GM21528 (cell line): ENCODE measurements around the gene NUDT6.
A peak's percentile ranks its signal among the peaks of the same experiment; 100 is the strongest.
"Not testable (repeated sequence)": the region's sequence is repeated elsewhere in the genome, so short reads cannot be mapped to it uniquely, and the experiment has no call there.

Experiments
- ATAC-seq: cut with Tn5 transposase; IDR thresholded peaks from one replicate; pipeline ENCODE4 v1.9.1; 2021; ENCODE audit warnings: mild to moderate bottlenecking, moderate library complexity; ENCODE audit not compliant: unreplicated experiment, low FRiP score

The NUDT6 gene, protein sequence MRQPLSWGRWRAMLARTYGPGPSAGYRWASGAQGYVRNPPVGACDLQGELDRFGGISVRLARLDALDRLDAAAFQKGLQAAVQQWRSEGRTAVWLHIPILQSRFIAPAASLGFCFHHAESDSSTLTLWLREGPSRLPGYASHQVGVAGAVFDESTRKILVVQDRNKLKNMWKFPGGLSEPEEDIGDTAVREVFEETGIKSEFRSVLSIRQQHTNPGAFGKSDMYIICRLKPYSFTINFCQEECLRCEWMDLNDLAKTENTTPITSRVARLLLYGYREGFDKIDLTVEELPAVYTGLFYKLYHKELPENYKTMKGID

DNA sequence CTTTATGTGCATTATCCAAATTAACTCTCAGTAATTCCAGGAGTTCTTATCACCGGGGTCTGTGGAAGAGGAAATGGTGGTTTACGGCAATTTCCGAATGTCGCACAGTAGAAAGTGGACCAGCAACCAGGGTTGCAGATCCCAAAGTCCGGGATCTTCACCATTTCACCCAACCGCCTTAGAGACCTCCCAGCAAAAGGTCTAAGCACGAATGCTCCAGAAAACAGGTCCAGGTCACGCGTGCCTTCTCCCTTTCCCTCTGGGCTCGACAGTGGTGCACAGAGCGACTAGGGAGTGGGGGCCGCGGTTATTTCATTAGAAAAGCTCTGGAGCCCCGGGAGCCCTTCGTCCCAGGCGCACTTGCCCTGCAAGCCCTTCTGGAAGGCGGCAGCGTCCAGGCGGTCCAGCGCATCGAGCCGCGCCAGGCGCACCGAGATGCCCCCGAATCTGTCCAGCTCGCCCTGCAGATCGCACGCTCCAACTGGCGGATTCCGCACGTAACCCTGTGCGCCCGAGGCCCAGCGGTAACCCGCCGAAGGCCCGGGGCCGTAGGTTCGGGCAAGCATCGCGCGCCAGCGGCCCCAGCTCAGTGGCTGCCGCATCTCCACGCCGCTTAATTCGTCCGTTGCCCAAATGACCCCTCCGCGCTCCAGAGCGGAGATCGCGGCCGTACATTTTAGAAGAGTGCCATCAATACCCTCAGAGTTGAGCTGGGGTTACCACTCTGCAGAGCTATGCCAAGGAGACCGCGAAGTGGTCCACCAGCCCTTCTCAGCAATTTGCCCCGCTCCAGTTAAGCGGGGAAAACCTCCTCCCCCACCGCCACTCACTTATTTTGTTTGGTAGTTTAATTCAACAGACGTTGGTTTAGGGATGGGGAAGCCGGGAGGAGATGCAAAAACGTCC is at the start of gene NUDT6:
Gene NUDT6 (minus strand): TSS at position 627 of the 906 bp plus-strand sequence. CDS start 25 bp downstream, at position 602.
- ATAC-seq: peak; percentile 79

DNA sequence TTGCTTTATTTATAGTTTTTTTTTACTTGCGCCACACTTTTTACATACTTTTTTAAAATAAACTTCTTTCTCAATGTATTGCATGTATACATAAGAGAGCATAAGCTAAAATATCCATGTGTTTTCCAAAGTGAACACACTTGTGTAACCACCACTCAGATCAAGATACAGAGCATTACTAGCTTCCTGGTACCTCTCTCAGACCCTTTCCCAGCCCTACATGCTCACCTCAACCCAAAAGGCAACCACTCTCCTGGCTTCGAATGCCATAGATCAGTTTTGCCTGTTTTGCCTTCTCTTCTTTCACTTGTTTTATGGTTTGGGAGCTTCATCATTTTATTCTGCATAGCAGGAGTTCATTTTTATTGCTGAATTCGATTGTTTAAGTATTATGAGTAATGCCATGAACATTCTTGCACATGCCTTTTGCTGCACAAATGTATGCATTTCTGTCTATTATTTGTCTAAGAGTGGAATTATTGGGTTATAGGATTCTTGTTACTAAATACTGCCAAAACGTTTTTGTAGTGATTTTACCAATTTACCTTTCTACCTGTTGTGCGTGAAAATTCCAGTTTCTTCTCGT is 45.9 kb upstream of the NUDT6 start:
- ATAC-seq: no peak

DNA sequence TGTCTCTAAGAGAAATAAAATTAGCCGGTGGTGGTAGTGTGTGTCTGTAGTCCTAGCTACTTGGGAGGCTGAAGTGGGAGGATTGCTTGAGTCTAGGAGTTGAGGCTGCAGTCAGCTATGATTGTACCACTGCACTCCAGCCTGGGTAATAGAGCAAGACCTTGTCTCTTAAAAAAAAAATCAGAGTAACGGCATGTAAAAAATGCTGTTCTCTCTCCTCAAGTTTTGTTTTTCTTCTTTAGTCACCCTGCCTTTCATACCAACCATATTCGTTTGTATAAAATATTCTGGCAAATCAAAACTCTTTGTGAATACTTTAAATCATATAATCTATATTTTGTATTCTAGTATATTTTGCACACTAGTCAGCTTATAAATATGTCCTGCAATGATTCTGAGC is 44.8 kb upstream of the NUDT6 start:
- ATAC-seq: no peak

DNA sequence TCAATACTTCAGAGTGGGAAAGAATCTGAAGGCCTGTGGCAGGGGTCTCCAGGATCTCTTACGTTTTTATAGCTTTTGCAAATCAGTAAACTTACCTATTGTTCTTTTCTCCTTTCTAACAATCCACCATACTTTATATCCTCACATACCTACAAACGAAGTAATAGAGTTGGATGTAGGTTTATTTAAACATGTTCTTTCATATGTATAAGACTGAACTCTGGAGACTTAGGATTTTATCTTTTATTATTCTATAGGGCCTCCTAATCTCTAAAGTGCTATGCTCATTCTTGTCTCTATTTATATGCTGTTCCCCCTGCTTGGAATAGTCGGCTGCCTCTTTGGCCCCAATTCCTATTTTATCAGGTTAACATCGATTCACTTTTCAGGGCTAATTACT is 43.8 kb upstream of the NUDT6 start:
- no peak for ATAC-seq

DNA sequence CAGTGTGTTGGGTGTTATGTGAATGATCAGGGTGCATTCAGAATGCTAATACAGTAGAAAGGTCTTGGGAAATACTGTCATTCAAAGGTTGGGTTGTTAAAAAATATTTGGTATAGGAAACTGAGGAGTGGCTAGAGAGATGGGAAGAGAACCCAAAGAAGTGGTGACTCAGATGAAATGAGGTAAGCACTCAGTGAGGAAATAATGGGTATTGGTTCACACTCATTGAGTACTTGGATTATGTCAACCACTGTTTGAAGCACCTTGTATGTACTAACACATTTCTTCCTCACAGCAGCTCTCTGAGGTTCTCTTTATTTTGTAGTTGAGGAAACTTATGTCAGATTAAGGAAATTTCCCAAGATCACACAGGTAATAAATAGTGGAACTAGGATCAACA is 40.8 kb upstream of the NUDT6 start:
- ATAC-seq: no peak

DNA sequence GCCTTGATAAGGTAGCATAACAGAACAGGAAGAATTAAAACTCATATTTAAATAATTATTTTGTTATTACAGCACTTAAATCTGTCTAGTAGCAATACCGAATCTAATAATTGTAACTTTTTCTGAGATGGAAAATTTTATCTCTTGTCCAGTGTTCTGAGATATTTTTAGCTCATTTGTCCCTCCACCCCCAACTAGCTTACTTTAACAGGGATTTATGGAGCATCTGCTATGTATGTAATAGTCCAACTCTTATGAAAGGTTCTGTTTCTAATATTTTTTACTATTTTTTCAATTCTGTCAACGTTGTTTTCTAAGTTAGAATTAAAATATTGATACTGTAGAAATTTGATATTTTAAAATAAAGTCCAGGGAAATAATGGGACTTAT is 38.2 kb upstream of the NUDT6 start:
- no peak for ATAC-seq

DNA sequence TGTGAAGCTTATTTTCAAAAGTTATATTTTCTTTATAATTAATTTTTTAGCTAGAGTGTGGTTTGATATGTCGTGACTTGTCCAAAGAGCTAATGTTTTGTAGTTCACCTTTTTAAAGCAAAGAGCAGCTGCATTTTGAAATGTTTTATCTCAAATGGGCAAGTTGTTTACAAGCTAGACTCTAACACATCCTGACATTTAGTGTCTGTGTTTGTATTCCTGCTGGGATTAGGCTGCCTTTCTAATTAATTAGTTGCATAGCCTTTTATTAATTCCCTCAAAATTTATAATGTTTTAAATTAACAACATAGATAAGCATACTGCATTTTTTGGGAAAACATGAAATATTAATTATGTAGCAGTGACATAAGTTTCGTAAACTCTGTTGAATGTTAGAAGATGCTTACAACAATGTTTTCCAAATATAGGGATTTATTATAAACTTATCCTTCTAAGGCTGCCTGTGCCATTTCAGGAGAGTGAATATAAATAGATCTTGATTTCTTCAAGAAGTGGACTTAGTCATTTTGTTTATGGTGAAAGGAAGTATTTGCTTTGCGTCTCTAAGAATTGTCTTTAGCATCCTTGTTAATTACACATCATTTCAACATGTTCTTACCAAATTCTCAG is 37.7 kb upstream of the NUDT6 start:
- ATAC-seq: no peak

DNA sequence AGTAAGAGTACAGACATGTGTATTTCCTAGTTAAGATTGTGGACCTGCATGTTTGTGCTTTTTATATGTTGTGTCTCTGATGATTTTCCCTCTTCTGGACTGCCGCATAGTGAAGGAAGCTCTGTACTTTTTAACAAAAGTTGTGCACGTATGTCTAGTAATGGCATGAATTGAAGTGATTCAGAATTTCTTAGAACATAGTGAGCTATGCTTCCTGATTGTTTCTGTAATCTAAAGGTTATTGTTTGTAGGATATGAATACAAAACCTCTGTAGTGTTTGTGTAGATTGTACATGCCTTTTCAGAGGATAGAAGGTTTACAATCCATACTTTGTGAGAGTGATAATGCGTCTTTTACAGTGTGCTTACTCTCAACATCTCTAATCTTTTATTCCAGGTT is 37.0 kb upstream of the NUDT6 start:
- no peak for ATAC-seq

DNA sequence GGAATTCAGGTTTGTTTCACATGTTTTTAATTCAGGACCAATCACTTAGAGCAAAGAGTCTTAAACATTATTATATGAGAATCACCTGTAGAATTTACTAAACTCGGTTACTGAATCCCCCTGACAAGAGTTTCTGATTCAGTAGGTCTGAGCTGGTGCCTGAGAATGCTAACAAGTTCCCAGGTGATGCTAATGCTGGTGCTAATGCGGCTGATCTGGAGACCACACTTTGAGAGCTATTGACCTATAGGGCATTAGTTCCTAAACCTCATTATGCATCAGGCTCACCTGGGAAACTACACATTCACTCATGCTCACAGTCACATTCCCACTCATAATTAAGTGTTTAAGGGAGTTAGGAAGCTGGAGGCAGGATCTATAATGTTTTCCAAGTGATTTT is 36.1 kb upstream of the NUDT6 start:
- no peak for ATAC-seq

DNA sequence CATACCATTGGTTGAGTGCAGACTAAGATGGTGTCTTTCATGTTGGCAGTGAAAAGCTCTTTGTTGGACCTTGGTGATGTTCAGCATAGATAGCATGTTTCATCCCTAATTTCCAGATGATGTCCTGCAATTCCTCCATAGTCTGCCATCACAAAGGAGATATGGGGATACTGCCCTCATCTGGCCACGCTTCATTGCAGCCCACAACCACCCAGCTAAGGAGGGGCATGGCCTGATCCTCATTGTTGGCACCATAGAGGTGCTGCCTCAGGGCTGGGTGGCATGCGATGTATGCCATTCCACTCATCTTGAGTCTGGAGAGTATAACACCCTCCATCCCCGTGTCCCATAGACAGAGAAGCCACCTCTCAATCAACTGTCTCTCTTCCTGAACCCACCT is 31.5 kb upstream of the NUDT6 start:
- ATAC-seq: no peak

DNA sequence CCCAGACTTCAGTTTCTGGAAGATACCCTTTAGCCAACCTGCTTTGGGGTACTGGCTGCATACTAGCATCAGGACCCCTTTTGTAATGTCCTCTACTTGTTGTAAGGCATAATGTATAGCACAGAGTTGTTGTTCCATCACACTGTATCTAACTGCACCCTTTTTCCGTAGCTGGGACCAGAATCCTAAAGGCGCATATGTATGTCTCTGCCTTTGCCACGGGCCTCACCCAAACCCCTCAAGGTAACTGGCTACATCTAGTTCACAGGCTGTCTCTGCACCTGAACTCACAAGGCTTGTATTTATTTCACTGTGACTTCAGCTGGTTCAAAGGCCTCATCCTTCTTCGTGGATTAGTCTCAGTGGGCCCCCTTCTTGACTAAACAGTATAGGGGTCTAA is 29.6 kb upstream of the NUDT6 start:
- ATAC-seq: no peak

DNA sequence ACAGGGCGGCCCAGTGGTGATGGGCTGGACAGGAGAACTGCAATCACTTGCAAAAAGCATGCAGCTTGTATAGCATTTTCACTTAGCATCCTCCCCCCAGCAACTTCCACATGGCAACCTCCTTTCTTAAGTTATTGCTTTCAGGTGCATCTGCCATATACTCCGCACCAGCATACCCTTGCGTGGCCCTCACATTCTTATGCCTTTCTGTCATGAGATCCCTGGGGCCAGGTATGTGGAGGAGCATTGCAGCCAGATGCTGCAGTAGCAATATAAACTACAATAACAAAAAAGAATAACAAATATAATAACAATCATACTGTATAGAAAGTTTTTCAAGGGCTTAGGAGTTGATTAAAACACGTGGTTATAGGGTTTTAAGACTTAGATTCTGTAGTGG is 26.3 kb upstream of the NUDT6 start:
- ATAC-seq: no peak

DNA sequence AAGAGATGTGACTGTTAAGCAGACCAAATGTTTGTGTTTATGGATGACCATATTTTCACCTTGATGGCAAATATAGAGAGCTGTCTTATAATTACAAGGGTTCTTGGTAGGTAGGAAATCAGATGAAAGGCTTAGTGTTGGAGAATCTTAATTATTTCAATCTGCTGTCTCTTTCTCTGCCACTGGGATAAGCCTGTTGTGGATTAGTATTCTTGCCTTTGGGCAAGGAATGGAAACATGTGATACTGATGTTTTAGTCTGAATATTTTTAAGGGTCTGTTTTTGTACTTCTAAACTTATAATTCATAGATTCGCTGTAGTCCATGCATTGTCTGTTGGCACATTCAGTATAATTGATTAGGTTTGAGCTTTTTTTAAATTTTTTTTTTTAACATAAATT is 23.7 kb upstream of the NUDT6 start:
- ATAC-seq: no peak

DNA sequence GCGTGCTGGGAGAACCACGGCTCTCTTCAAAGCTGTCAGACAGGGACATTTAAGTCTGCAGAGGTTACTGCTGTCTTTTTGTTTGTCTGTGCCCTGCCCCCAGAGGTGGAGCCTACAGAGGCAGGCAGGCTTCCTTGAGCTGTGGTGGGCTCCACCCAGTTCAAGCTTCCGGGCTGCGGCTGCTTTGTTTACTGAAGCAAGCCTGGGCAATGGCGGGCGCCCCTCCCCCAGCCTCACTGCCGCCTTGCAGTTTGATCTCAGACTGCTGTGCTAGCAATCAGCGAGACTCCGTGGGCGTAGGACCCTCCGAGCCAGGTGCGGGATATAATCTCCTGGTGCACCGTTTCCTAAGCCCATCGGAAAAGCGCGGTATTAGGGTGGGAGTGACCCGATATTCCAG is 22.7 kb upstream of the NUDT6 start:
- ATAC-seq: not testable (repeated sequence)

DNA sequence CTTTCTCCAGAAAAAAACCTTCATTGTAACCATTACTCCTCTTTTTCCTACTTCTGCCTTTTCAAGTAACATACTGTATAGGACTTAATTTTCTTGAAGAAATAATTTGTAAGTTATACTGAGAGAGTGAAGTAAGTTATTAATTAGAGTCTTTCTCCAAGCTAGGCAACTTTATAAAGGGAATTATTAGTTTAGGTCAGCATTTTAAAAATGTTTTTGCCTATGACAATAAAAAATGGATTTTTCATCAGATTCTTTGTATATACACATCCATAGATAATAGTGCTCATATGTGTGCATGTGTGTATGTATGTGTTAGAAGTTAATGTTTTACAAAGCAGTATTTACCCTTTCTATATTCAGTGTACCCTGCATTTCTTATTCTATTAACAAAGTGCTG is 10.4 kb upstream of the NUDT6 start:
- no peak for ATAC-seq

DNA sequence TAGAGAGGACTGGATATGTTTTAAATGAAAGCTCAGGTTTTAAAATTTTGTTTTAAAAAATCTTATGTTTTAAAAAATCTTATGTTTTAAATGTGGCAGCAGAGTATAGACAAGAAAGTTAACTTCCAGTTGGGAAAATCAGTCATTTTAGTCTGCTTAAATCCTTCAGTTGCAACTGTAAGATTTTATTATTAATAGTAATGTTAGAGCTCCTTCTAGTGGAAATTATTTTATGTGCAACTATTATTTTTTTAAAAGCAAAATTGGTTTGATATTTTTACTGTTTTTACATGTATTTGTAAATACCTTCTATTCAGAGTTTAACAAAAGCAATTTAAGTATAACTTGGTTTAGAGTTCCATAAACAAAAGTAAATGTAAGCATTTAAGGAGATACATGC is 8.5 kb upstream of the NUDT6 start:
- no peak for ATAC-seq

DNA sequence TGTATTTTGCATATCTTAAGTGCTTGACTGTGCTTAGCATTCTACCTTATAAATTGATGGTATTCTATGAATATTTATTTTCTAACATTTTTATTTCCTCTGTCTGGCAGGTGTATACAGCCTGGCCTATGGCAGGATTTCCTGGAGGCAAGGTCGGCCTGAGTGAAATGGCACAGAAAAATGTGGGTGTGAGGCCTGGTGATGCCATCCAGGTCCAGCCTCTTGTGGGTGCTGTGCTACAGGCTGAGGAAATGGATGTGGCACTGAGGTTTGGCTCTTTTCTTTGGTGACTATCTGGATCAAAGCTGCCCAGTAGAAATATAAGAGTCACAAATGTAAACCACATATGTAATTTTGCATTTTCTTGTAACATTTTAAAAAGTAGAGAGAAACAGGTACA is 6.5 kb upstream of the NUDT6 start:
- no peak for ATAC-seq

DNA sequence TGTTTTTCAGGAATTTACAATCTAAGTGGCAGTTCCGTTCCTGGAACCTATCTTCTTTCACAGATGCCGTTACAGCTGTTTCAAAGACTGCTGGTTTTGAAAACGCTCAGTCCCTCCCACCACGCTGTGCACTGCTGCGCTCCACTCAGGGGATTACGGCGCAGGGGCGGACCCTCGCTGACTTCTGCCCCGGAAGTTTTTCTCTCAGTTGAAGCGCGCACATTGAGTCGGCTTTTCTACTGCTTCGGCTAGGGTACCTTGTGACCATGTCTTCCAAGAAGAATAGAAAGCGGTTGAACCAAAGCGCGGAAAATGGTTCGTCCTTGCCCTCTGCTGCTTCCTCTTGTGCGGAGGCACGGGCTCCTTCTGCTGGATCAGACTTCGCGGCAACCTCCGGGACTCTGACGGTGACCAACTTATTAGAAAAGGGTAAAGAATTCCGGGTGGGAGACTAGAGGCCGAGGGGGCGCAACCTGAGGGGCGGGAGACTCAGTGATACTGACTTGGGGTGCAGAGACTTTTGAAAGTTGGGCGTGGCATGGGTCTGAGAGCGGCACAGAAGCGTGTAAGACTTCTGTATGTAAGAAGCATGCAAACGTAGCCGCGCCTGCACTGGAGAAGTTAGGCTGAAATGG is 597 bp upstream of the NUDT6 start:
- peak; percentile 96 for ATAC-seq

DNA sequence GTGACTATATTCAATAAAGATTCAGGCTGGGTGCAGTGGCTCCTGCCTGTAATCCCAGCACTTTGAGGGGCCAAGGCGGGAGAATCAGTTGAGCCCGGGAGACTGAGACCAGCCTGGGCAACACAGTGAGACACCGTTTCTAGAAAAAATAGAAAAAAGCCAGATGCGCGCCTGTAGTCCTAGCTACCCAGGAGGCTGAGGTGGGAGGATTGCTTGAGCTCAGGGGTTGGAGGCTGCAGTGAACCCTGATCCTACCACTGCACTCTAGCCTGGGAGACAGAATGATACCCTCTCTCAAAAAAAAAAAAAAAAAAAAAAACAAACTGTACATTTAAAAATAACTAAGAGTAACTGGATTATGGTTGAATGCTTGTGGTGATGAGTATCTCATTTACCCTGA is 1.1 kb downstream of the NUDT6 start:
- ATAC-seq: no peak

DNA sequence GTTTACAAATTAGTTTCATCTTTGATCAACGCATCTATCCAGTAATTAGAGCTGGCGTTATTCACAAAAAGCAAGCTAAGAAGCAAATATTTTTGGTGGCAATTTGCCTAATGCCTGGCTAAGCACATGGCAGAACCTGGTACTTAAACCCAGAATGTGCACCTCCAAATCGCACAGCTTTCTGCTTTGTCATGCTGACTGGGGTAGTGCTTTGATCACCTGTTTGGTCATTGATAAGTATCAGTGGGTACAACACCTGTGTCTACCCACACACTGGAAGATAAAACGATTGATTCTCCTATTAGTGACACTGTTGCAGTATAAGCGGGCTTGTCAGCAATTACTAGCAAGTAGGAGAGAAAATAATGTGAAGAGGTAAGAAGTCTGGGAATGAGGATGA is 1.9 kb downstream of the NUDT6 start:
- no peak for ATAC-seq

DNA sequence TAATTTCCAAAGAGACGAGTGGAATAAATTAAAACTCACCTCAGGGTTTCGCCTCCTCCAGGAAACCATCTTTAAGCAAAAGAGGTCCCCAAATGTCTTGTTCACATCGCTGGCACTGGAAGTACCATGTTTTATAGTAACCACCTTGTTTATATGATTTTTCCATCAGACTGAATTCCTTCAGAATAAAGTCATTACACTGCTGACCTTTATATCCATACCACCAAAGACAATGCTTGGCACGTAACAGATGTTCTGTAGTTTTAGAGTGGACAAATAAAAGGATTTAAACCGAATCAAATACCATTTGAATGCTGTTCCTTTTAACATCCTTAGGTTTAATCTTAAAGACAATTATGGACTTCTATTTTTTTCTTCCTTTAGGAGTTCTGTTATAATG is 4.7 kb downstream of the NUDT6 start:
- no peak for ATAC-seq
